Stimulated activated CD8-positive, alpha-beta memory T cell treated with anti-CD3 and anti-CD28 coated beads, Interleukin-4, amount 100 ng/mL, for 48 hours (primary cell): Measurements from ENCODE around the gene TSFM.

ENCODE experiments used
- DNase-seq: peaks from one replicate; pipeline ENCODE4 v3.0.0-alpha.2; 2020

The TSFM gene

DNA sequence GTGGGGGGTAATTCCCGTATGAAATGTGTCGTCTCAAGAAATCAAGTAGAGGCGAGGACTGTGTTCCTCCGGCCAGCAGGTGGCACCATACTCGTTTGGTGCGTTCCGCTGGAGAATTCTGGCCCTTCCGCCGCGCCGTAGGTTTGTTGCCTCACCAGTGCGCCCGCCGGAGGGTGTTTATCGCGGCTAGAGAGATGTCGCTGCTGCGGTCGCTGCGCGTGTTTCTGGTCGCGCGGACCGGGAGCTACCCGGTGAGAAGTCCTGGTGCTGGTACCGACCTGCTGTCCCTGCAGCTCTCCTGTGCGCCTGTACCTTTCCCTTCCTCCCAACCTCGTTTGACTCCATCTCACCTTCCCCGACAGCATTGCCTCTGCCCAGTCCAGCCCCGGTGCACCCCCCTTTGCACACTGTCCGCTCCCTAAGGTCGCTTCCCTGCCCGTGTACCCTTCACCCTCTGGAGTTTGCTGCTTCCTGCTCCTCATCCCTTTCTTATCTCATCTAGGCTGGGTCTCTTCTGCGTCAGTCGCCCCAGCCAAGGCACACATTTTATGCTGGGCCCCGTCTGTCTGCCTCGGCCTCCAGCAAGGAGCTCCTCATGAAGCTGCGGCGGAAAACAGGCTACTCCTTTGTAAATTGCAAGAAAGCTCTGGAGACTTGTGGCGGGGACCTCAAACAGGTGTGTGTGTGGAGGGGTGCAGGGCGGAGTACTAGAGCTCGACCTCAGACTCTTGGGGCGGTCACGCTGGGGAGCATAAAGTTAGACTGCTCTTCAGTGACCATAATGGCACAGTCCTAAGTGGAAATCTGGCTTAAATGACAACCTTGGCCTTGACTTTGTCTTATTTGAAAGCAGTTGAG is at the start of gene TSFM:
TSS of gene TSFM (plus strand) at position 180 of the 858 bp plus-strand sequence. CDS start at position 195, 15 bp downstream.
- DNase-seq: peak; percentile 99

DNA sequence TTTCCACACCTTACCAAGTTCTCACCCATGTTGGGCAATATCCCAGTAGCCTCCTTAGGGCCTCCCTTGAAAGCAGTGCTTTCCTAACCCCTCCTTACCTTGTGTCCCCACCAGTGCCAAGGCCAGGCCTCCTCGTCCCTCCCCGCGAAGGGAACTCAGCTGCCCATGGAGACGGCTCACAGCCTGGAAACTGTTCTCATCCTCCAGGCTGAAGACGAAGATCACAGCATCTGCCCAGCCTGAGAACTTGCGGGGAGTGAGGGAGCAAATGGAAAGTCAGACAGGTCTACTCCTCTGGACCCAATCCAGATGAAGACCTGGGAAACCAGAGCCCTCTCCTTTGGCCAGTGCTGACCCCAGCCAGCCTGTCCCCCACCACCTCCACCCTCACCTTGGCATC is 48.7 kb upstream of the TSFM start:
- DNase-seq: no peak

DNA sequence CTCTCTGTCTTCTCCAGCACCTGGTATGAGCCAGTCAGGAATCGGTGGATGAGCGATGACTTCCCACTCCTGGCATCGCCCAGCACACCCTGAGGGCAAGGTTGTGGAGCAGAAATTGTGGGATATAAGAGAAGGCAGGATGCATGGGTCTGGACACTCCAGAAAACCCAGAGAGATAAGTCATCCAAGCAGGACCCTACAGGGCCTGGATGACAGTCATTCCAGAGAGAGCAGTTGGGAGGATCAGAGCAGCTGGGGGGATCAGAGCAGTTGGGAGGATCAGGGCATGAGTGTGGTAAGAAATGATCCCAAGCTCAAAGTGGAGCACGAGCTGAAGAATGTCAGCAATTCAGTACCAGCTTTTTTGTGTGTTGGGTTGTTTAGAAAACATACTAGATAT is 48.0 kb upstream of the TSFM start:
- DNase-seq: no peak

DNA sequence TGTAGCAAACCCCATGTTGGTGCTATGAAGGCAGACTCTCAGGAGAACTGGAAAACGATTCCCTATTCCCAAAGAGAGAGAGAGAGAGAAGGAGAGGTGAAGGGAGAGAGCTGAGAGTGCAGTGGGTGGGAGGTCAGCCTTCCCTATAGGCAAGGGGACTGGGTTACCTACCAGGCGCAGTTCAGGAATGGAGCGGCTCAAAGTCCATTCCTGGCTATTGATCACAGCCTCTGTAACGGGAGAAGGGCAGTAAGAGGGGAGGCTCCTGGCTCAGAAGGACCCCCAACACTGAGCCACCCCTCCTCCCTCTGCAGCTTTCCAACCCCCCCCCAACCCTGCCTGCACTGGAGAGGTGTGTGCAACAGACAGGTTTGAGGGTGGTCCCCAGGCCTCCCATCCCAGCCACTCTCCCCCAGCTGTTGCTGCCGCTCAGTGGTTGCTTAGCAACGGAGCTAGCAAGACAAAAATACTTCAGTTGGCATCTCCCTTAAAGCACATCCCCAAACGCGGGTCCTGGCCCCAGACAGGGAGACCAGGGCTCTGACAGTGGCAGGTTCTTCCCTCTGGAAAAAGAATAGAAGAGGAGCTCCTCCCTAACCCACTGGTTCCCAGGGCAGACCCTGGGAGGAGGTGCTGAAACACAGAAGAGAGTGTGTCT is 47.3 kb upstream of the TSFM start:
- no peak for DNase-seq

DNA sequence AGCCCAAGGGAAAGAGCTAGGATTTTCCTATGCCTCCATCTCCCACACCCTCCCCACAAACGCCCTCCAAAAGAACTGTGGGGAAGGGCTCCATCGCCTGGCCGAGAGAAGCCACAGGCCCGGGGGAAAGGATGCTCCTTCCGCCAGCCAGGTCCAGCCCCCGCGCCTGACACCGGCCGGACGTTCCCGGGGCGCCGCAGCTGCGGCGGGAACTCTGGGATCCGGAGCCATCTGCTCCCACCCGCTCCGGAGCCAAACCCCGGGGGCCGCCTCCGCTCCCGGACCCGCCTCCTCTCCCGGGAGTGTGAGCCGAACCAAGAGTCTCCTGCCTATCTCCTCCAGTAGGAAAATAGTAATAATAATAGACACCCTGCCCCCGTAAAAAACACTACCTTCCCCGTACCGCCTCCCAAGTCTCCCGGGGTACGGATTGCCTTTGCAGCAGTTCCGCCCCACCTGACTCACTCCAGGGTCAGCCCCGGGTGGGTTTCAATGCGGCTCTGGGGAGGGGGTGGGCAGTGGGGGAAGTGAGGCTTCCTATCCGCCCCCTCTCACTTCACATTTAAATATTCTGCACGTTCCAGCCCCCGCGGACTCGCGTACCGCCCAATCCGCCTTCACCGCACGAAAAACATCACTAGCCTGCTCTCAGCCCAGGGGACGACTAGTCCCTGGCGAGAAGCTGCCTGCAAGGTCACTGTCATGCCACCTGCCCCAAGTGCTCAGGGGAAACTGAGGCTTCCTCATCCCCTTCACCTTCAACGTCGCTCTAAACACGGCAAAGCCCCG is 46.4 kb upstream of the TSFM start:
- no peak for DNase-seq

DNA sequence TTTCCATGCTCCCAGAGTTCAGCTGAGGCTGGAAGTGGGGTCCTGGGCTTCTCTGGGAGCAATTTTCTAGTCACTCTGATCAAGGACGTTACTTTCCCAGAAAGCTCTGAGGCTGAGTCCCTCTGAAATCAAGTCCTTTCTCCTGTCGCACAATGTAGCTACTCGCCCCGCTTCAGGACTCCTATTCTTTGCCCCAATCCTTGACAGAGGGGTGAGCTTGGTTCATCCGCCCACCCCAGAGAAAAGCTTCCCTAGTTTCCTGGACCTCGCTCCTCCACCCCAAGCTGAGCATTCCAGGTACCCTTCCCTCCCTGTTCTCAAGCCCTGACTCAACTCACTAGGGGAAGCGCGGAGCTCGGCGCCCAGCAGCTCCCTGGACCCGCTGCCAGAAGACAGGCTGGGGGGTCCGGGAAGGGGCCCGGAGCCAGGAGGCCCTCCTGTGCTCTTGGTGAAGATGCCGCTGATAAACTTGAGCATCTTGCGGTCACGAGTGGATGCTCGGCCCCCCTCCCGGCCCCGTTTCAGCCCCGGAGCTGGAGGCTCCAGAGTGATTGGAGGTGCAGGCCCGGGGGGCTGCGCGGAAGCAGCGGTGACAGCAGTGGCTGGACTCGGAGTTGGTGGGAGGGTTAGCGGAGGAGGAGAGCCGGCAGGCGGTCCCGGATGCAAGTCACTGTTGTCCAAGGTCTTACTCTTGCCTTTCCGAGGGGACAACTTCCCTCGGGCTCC is 45.7 kb upstream of the TSFM start:
- DNase-seq: no peak

DNA sequence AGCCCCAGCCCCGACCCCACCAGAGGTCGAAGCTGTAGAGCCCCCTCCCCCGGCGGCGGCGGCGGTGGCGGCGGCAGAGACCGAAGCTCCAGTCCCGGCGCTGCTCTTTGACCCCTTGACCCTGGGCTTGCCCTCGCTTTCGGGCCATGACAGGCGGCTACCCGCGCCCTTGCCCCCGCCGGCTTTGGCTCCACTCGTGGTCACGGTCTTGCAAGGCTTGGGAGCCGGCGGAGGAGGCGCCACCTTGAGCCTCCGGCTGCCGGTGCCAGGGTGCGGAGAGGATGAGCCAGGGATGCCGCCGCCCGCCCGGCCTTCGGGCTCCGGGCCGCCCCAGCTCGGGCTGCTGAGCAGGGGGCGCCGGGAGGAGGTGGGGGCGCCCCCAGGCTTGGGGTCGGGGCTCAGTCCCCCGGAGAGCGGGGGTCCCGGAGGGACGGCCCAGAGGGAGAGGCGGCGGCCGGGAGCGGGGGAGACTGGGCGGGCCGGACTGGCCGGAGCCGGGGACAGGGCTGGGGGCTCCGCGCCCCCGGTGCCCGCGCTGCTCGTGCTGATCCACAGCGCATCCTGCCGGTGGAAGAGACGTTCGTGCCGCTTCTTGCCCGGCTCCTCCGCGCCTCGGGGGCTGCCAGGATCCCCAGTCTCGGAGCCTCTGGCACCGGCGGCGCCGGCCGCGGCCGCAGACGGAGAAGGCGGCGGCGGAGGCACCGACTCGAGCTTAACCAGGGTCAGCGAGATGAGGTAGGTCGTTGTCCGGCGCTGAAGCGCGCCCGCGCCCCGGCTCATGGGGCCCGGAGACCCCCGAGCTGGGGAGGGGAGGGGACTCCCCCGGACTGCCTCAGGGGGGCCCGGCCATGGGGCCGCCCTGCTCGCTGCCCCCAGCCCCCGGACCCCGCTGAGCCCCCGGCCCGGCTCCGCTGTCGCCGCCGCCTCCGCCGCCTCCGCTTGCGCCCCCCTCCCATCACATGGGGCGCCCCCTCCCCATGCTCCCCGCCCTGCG is 44.8 kb upstream of the TSFM start:
- DNase-seq: no peak

DNA sequence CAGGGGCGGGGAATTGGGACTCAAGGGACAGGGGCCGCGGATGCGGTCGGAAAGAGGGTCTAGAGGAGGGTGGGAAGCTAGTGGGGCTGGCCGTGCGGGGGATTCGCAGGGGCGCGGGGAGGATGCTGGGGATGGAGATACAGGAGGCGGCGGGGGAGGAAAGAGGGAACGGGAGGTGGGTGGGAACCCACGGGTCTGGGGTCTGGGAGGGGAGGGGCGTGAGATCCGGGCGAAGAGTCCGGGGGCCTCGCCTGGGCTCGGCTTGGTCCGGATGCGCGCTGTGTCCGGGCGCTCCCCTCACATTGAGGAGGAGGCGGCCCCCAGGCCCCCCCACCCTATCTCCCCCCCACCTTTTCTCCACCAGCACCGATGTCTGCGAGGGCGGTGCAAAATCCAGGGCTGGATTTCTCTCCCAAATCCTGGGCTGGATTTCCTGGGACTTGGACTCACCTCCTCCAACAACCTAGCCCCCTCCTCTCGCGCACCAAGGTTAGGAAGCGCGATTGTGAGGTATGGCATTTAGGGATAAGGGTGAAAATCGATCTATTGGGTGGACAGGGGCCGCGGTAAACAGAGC is 43.8 kb upstream of the TSFM start, which contains the start of gene AGAP2:
TSS of gene AGAP2 (minus strand) at position 82 of the 577 bp plus-strand sequence. CDS start 496 bp downstream, outside the sequence.
- DNase-seq: no peak

DNA sequence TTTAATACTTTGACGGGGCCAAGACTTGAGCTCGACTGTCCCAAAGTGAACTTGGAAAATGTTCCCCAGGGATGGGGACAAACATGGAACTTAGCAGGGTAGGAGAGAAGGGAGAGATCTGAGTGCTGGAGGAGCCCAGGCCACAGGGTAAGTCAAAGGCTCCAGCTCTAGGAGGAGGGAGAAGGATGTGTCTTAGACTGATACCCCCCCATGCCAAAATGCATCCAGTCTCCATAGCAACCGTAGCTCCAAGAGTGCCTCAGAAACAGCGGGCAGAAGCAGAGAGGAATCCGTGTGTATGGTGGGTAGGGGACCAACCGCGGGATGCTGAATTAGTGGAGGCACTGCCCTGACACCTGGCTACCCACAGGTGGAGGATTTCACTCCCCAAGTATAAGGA is 43.2 kb upstream of the TSFM start:
- no peak for DNase-seq

DNA sequence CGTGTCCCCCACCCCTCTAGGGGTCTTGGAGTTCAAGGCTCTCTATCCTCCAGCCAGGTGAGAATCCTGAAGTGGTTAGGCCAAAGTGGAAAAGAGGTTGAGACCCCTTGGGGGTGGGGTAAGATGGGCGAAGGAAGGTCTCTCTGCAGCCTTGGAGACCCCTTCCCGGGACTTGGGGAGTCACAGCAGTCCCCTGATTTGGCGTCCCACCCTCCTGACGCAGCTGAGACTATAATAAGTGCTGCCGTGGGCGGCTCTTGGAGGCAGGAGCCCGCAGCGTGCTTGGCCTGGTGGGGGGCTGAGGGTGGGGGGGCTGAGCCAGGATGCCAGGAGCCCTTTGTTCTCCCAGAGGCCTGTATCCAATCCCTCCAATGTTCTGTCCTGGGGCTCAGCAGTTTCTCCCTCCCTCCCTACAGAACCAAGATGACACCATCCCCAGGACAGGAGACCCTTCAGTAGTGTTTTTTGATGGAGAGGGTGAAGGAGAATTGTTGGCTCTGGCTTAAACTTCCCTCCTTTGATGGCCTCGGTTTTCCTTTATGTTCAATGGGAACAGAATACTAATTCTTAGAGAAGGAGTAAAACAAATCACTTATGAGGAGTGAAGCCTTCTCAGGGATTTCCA is 42.6 kb upstream of the TSFM start:
- no peak for DNase-seq

DNA sequence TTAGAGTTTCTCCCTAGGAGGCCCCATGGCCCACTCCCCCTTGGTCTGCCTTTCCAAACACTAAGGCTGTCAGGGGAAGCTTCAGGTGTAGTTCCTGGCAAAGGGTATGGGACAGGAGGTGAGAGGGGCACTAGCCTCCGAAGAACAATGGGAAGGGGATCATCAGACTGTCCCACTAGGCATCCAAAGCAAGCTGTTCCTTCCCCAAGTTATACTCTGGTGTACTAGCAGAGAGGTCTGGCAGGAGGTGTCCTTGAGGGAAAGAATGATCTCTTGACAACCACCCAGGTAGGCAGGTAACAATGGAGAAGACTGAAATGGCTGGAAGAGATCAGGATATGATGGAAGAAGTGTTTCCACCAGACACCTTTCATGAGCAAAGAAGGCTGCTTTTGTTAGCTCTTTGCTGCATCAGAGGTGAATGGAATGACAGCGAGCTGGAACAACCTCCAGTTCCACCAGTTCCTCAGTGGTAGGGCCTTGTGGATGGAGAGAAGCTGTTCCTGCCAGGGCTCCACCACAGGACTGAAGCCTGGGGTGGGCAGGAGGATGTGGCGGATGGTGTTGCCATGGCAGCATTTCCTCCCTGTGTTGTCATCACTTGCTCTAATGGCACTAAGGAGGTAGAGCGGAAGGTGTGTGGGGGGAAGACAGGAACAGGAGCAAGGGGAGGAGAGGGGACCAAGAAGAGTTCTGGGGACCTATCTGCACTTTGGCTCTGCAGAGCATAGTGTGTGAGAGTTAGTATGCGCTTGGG is 41.8 kb upstream of the TSFM start:
- peak; percentile 81 for DNase-seq

DNA sequence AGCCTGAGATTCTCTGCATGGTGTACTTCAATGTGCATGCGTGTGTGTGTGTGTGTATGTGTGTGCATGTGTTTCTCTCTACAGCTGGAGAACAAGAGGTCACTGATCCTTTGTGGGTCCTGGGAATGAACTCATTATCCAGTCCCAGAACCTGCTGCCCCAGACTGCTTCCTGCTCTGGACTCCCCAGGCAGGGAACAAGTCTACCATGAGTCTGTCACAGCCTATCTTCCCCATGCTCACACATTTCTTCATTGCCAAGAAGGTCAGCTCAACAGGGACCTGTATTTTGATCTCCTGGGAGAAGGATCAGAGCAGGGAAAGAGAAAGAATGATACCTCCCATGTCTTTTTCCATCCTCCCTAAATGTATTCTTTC is 41.2 kb upstream of the TSFM start:
- DNase-seq: no peak

DNA sequence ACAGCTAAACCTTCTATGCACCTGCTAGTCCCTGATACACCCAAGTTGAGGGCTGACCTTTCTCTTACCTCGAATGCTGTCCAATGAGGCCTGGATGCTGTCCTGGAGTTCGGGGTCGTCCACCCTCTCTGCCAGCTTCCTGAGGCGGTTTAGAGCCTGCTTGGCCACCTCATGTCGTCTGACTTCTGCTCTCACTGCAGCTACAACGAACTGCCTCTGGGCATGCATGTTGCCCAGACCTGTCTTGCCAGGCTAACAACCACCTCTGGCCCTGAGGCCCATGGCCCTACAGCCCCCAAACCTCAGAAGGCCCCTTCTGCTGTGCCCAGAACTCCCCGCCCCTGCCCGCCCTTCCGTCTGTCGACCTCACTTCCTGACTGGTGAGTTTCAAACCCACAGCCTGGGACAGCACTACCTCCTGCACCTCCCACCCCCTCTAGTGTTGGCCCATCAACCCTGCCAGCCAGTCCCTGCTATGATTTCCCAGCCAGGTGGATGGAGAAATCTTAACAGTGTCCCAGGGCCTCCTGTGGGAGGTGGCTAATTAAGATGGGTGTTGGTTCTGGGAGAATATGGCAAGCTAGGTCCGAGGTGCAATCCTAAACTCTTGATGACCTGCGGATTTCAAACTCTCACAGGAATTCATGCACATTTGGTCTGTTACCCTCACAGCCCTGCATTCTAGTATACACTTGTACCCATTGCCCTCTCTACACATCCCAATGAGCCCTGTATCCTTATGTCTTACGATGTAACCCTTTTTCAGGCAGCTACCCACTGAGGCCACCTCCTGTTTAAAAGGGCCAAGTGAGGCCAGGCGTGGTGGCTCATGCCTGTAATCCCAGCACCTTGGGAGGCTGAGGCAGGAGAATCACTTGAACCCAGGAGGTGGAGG is 40.5 kb upstream of the TSFM start:
- DNase-seq: peak; percentile 84

DNA sequence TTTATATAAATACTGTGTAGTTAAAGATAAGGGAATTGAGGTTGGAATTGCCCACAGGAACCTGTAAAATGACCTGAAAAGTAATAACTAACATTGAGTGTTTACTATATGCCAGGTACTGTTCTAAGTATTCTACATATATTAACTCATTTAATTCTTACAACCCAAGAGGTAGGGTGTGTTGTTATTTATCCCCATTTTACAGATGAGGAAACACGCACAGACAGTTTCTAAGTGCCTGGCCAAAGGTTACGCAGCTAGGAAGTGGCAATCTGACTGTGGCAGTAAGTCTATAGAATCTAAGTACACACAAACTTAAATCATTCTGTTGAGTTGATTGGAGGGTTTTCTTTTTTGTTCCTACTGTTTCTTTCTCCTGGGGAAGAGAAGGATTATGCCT is 38.8 kb upstream of the TSFM start:
- no peak for DNase-seq

DNA sequence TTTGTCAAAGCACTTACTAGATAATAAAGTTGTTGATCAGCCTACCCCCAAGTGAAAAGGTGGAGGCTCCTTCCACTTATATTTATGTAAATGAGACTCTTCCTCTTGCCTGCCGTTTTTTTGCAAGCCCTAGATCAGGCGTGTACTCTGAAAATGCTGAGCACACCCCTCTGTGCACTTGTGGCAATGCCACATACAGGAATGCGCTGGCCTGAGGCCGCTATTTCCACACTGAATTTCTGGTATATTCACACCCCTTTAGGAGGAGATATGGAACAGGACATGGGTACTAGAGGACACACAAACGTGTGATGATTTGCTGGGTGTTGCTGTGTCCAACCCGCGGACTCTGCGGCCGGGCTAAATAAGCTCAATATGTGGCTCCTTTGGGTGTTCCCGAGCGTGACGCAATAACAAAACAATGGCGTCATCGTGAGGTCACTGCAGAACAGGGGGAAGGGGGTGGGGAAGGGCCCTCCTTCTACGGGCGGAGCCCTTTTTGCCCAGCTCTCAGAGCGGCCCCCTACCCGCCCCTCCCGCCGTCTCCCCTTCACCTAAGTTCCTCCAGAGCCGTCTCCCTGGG is 38.3 kb upstream of the TSFM start:
- DNase-seq: peak; percentile 90

DNA sequence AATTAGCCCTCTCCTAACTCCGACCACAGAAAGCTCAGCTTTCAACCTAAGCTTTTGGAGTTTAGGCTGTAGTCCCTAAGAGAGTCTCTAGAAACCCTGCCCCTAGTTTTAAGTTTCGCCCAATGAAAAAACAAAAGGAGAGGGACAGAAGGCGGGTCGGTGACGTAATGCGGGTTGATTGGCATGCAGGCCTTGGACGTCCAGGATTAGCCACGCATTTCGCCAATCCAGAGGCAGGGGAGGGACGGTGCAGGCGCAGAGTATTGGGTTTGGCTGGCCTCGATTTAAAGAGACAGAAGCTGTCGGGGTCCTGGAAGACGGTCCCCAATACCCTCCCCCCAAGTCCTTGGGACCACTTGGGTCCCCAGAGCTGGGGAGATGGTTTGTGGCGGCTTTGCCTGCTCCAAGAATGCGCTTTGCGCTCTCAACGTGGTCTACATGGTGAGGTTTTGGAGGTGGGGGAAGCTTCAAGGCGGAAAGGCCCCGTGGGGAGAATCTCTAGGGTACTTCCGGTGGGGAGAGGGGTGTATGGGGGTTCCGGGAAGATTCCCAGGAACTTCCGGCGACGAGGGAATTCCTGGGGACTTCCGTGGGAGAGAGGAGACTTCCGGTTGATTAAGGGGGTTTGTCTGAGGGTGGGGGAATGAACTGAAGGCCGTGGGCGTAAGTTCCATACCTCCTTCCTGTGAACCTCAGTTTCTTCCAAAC is 37.7 kb upstream of the TSFM start, which contains the start of gene TSPAN31:
TSS of gene TSPAN31 (plus strand) at position 263 of the 708 bp plus-strand sequence. CDS start at position 379, 116 bp downstream.
- peak; percentile 97 for DNase-seq

DNA sequence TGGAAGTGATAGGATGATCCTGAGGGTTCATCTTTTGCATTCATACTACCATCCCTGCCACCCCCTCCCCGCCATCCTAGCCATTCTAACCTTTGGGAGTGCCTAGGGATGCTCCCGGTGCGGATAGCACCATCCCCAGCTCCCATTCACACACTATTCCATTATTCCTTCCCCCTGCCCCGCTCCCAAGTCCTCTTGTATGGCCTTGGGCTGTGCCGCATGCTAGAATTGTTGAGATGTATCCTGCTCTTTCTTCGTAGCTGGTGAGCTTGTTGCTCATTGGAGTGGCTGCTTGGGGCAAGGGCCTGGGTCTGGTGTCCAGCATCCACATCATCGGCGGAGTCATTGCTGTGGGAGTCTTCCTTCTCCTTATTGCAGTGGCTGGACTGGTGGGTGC is 37.1 kb upstream of the TSFM start:
- DNase-seq: no peak

DNA sequence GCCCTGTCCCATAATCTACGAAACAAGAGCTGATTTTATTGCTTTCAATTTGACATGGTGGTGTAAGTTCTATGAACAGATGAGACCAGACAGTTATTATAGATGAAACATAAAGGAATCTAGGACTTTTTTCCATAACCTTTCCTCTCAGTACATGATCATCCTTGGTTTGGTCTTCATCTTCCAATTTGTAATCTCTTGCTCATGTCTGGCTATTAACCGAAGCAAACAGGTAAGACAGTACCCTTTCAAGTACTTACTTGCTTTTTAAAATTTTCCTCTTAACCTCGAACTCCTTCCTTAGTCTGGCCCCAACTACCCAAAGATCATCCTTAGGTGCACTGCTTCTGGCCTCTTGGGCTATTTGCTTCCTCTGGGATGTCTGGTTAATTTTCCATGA is 36.6 kb upstream of the TSFM start:
- no peak for DNase-seq
